Body of pancreas (tissue), 4 donors: ENCODE data around the gene DUSP16.

Experiments used
- POLR2A ChIP-seq, 3 donors: fragments of 450-650 bp; IDR thresholded peaks; one replicate each; pipeline ENCODE4 v1.6.1; 2016; ENCODE audit warnings: antibody characterized with exemption in 3 of 3, mild to moderate bottlenecking in 2 of 3
- TF ChIP-seq, protein P1 (sequence below), 7 experiments: fragments of 450-650 bp in 4 of 7; fragments of 200-600 bp in 3 of 7; sonication (generic) in 3 of 7; IDR thresholded peaks; one replicate each; pipeline ENCODE4 v1.5.1; 2016 to 2019; ENCODE audit warnings: antibody characterized with exemption in 7 of 7

DNA sequence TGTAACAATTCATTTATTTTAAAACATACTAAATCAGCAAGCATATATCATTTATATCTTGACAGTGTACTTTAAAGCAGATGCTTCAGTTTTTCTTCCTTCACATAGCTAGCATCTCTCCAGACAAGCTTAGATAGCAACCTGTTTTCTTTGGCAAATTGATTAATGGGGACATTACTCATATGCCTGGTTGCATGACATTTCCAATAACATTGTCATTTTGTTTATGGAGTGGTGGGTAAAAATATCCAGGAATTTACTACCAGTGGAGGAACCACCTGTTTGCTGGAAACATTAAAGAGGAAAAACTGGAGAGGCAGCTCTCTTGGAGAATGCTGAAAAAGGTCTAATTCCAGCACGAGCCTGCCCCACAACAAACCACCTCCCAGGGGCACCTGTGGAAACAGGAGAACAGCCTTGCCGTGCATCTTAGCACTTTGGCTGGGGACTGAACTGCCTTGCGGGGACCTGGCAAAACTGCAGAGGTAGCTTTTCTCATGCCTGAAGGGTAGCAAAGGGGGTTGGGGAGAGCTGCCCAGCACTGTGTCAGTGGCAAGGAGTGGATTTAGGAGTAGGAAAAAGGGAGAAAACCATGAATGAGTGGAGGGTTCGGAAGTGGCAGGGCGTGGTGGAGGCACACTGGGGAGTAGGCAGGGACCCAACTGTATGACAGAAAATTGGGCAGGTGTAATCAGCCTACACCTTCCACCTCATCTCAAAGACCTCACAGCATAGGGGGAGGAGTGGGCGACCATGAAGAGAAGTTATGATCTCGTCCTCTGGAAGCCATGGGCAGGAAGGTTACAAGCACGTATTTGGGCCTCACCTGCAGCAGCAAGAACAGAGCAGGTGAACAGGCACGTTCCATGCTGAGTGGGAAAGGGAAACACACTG lies 37.3 kb upstream of the DUSP16 start:
- TF ChIP-seq, protein P1, sequence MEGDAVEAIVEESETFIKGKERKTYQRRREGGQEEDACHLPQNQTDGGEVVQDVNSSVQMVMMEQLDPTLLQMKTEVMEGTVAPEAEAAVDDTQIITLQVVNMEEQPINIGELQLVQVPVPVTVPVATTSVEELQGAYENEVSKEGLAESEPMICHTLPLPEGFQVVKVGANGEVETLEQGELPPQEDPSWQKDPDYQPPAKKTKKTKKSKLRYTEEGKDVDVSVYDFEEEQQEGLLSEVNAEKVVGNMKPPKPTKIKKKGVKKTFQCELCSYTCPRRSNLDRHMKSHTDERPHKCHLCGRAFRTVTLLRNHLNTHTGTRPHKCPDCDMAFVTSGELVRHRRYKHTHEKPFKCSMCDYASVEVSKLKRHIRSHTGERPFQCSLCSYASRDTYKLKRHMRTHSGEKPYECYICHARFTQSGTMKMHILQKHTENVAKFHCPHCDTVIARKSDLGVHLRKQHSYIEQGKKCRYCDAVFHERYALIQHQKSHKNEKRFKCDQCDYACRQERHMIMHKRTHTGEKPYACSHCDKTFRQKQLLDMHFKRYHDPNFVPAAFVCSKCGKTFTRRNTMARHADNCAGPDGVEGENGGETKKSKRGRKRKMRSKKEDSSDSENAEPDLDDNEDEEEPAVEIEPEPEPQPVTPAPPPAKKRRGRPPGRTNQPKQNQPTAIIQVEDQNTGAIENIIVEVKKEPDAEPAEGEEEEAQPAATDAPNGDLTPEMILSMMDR (IDR thresholded peaks at IDR 0.05) = no peak
- no peak for TF ChIP-seq POLR2A (IDR thresholded peaks at IDR 0.05)
